Measurements from ENCODE around the gene OR2T33. TPM values are rescaled to one million over a fixed set of nuclear protein-coding genes. Genes with fewer than 3 reads are reported as not detected.
"Not testable (repeated sequence)": the region's sequence is repeated elsewhere in the genome, so short reads cannot be mapped to it uniquely, and the experiment has no call there.

OR2T33 gene, protein sequence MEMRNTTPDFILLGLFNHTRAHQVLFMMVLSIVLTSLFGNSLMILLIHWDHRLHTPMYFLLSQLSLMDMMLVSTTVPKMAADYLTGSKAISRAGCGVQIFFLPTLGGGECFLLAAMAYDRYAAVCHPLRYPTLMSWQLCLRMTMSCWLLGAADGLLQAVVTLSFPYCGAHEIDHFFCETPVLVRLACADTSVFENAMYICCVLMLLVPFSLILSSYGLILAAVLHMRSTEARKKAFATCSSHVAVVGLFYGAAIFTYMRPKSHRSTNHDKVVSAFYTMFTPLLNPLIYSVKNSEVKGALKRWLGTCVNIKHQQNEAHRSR
- total RNA-seq: 1 to 10 TPM in 2 of 4 donors, not detected in 2; 1.0 to 1.6 TPM

DNA sequence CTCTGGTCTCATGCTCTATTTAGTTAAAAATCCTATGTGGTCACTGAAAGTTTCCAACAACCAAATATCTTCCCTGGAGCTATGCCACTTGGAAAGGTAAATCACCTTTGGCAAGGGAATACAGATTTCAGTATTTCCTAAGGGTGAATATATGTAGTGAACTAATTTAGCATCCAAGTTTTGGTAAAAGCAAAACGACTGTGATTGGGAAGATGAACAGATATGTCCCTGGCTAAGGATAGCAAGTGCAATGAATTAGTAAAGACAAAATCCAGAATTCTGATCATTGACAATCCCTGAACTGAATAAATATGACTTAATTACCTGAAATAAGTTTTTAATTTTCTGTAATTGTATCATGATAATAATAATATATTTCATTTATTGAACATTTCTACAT lies at the start of gene OR2T33:
TSS of gene OR2T33 (minus strand) at position 101 of the 400 bp plus-strand sequence. CDS start 4,162 bp downstream, outside the sequence.
- no peaks in the 10 kb centered on the region for H3K27me3 ChIP-seq
- no peaks in the 10 kb centered on the region for H3K36me3 ChIP-seq
- no peak for TF ChIP-seq EP300 (IDR thresholded peaks at IDR 0.05)
- TF ChIP-seq POLR2A (IDR thresholded peaks at IDR 0.05): no peak
- TF ChIP-seq, protein P1, sequence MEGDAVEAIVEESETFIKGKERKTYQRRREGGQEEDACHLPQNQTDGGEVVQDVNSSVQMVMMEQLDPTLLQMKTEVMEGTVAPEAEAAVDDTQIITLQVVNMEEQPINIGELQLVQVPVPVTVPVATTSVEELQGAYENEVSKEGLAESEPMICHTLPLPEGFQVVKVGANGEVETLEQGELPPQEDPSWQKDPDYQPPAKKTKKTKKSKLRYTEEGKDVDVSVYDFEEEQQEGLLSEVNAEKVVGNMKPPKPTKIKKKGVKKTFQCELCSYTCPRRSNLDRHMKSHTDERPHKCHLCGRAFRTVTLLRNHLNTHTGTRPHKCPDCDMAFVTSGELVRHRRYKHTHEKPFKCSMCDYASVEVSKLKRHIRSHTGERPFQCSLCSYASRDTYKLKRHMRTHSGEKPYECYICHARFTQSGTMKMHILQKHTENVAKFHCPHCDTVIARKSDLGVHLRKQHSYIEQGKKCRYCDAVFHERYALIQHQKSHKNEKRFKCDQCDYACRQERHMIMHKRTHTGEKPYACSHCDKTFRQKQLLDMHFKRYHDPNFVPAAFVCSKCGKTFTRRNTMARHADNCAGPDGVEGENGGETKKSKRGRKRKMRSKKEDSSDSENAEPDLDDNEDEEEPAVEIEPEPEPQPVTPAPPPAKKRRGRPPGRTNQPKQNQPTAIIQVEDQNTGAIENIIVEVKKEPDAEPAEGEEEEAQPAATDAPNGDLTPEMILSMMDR (IDR thresholded peaks at IDR 0.05): no peak
- H3K4me1 ChIP-seq: no peaks in the 10 kb centered on the region
- WGBS, 2 donors: 44 to 51% methylated on average over 1 of the region's 1 CpG
- H3K4me3 ChIP-seq: no peak within 1 kb of the TSS
- no peak for DNase-seq (ENCODE audit: low spot score in 2 of 2)
- H3K27ac ChIP-seq: no peak within 1 kb of the TSS
- peaks cover 0 to 6% (median 0%) of the 10 kb centered on the region in 4 donors for H3K9me3 ChIP-seq

DNA sequence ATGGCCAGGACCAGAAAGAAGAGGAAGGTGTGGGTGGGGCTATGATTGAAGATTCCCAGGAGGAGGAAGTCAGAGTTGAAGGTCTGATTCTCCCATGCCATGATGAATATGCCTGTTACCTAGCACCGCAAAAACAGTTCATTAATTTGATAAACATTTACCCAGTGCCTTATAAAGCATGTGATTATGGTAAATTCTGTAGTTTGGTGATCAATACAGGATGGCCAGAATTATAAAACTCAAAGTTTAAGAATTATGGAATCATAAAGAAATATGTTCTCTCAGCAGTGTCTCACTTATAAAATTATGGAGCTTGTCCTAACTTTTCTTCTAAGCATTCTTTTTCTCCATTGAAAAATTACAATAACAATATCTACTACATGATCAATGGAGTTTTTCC lies 46.7 kb upstream of the OR2T33 start, which contains the start of gene OR2M7:
TSS of gene OR2M7 (minus strand) at position 101 of the 400 bp plus-strand sequence. CDS start at position 101, 0 bp downstream.
- no peak within 1 kb of the TSS for H3K4me3 ChIP-seq
- no peak for TF ChIP-seq POLR2A (IDR thresholded peaks at IDR 0.05)
- no peak for TF ChIP-seq EP300 (IDR thresholded peaks at IDR 0.05)
- TF ChIP-seq, protein P1 (IDR thresholded peaks at IDR 0.05): no peak
- H3K9me3 ChIP-seq: no peaks in the 10 kb centered on the region
- H3K4me1 ChIP-seq: no peaks in the 10 kb centered on the region
- no peaks in the 10 kb centered on the region for H3K27me3 ChIP-seq
- 94 to 100% methylated on average over 1 of the region's 1 CpG for WGBS, 2 donors
- H3K36me3 ChIP-seq: no peaks in the 10 kb centered on the region
- no peak for DNase-seq (ENCODE audit: low spot score in 2 of 2)
- H3K27ac ChIP-seq: no peak within 1 kb of the TSS

DNA sequence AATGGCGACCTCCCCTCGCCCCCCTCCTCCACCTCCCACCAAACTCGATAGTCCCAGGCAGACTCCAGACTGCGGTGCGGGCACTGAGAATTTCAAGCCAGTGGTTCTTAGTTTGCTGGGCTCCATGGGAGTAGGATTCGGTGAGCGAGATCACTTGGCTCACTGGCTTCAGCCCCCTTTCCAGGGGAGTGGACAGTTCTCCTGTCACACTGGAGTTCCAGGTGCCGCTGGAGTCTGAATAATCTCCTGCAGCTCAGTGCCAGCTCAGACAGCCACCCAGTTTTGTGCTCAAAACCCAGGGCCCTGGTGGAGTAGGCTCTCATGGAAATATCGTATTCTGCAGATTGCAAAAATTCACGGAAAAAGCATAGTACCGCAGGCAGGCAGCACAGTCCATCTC lies 39.0 kb upstream of the OR2T33 start:
- H3K27me3 ChIP-seq: no peaks in the 10 kb centered on the region
- no peak overlapping the region for H3K4me3 ChIP-seq
- no peaks in the 10 kb centered on the region for H3K36me3 ChIP-seq
- peaks cover 0 to 17% (median 0%) of the 10 kb centered on the region in 4 donors for H3K9me3 ChIP-seq
- WGBS, 2 donors: 90 to 92% methylated on average over 10 of the region's 11 CpGs
- no peaks in the 10 kb centered on the region for H3K4me1 ChIP-seq
- no peak for DNase-seq (ENCODE audit: low spot score in 2 of 2)
- H3K27ac ChIP-seq: no peak overlapping the region
- TF ChIP-seq, protein P1 (IDR thresholded peaks at IDR 0.05): no peak
- TF ChIP-seq EP300 (IDR thresholded peaks at IDR 0.05) (no peak), POLR2A (IDR thresholded peaks at IDR 0.05) (no peak)

DNA sequence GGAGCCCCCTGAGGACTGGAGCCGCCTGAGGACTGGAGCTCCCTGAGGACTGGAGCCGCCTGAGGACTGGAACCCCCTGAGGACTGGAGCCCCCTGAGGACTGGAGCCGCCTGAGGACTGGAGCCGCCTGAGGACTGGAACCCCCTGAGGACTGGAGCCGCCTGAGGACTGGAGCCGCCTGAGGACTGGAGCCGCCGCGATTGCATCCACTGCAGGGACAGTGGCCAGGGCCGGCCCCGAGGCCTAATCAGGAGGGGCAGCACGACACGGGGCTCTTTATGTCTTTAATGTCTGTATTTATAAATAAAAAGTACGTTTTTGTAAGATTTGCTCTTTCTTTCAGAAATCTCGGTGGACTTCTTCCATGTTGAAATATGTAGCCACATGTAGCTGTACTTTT lies 29.0 kb upstream of the OR2T33 start:
- H3K27ac ChIP-seq; H3K9me3 ChIP-seq; H3K27me3 ChIP-seq; H3K4me3 ChIP-seq; H3K36me3 ChIP-seq; DNase-seq (ENCODE audit: low spot score in 2 of 2); H3K4me1 ChIP-seq: not testable (repeated sequence)
- WGBS, 2 donors: 78 to 93% methylated on average over 9 to 12 of the region's 15 CpGs

DNA sequence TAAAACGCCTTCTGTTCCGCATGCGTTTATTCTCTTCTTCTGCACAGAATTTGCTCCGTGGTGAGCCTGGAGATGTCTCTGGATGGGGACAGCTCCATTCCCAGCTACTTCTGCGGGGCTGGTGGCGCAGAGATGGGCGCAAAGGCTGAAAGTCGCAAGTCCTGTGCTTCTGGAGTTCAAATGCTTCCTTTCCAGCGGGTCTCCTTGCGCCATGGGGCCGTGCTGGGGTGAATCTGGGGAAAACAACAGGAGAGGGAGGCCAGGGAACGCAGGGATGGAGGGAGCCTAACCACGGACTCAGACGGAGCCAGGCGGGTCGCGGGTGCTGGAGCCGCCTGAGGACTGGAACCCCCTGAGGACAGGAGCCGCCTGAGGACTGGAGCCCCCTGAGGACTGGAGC lies 28.3 kb upstream of the OR2T33 start:
- Histone ChIP-seq H3K27me3 (no peaks in the 10 kb centered on the region), H3K4me1 (no peaks in the 10 kb centered on the region), H3K36me3 (no peaks in the 10 kb centered on the region), H3K4me3 (no peak overlapping the region), H3K9me3 (no peaks in the 10 kb centered on the region), H3K27ac (no peak overlapping the region)
- WGBS, 2 donors: 88 to 92% methylated on average over 18 to 19 of the region's 19 CpGs
- TF ChIP-seq POLR2A (IDR thresholded peaks at IDR 0.05) (no peak), EP300 (IDR thresholded peaks at IDR 0.05) (no peak)
- TF ChIP-seq, protein P1 (IDR thresholded peaks at IDR 0.05): no peak
- DNase-seq (ENCODE audit: low spot score in 2 of 2): no peak

DNA sequence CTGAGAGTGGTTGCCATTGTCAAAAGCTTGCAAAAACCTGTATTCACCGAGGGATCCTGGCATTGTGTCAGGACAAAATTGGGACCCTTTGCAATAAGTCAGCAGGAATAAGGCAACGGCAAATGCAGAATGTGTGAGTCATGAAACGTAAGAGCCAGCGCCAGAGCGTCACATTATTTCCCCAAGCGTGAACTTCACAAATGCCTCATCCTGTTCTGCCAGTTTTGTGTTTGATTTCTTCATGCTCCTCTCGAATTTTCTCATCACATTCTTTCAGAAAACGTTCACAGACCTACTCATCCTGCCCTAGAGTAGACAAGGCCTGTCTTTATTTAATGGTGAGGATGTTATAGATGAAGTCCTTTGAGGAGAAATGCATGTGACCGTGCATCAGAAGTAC lies 27.9 kb upstream of the OR2T33 start:
- H3K27me3 ChIP-seq; H3K4me3 ChIP-seq; H3K27ac ChIP-seq; H3K9me3 ChIP-seq; DNase-seq (ENCODE audit: low spot score in 2 of 2); H3K4me1 ChIP-seq; H3K36me3 ChIP-seq: not testable (repeated sequence)
- 69 to 75% methylated on average over 9 of the region's 9 CpGs for WGBS, 2 donors
